ENCODE results near the gene NIN.

- no peak for TF ChIP-seq POLR2A (IDR thresholded peaks at IDR 0.05; ENCODE audit: low read depth, low read length)
- TF ChIP-seq CTCF (conservative IDR thresholded peaks at IDR 0.05; ENCODE audit: low read depth, low read length) = no peak
- no peak for TF ChIP-seq SMC3 (IDR thresholded peaks at IDR 0.05; ENCODE audit: low read depth, low read length)
Observed at GRCh38 chr14:50763382-50764007, 67.5 kb downstream of the NIN start.
